MG63 (cell line): ENCODE results near the gene ADAM19. TPM values are rescaled to one million over a fixed set of nuclear protein-coding genes. Genes with fewer than 3 reads are reported as not detected.

Experiments used
- DNase-seq: peaks from one replicate; pipeline ENCODE4 v3.0.0-alpha.2; 2020
- H3K27me3 ChIP-seq: fragments of 250-450 bp; sonication (Bioruptor Pico); 2 replicates; pipeline ENCODE4 v1.5.1; 2020; ENCODE audit warnings: mild to moderate bottlenecking, moderate library complexity
- H3K36me3 ChIP-seq: fragments of 250-450 bp; sonication (Bioruptor Pico); 2 replicates; pipeline ENCODE4 v1.5.1; 2020; ENCODE audit warnings: mild to moderate bottlenecking, moderate library complexity
- H3K4me3 ChIP-seq: fragments of 250-450 bp; sonication (Bioruptor Pico); 2 replicates; pipeline ENCODE4 v1.5.1; 2020; ENCODE audit warnings: mild to moderate bottlenecking, moderate library complexity
- H3K9me3 ChIP-seq: fragments of 250-450 bp; sonication (Bioruptor Pico); 2 replicates; pipeline ENCODE4 v1.5.1; 2020; ENCODE audit warnings: mild to moderate bottlenecking, moderate library complexity
- total RNA-seq: library from RNA; depleted of rRNA; stranded (reverse); fragments of >200 nt; shearing (Covaris generic); gene quantifications from 2 replicates; pipeline ENCODE4 v1.2.3, GENCODE V29; 2014; ENCODE audit warnings: low replicate concordance

ADAM19 gene
- total RNA-seq, 1 experiment from 2014 or later = 16.4 TPM

- H3K27me3 ChIP-seq = no peaks in the 10 kb centered on the region
- peak; percentile 30 for DNase-seq
- no peak overlapping the region for H3K4me3 ChIP-seq
- no peaks in the 10 kb centered on the region for H3K36me3 ChIP-seq
- no peaks in the 10 kb centered on the region for H3K9me3 ChIP-seq
Measured at GRCh38 chr5:157476702-157477408, 98.7 kb downstream of the ADAM19 start.

- Histone ChIP-seq H3K36me3 (no peaks in the 10 kb centered on the region), H3K4me3 (no peak overlapping the region), H3K9me3 (no peaks in the 10 kb centered on the region), H3K27me3 (no peaks in the 10 kb centered on the region)
- no peak for DNase-seq
Measured at GRCh38 chr5:157475432-157475831, 100.1 kb downstream of the ADAM19 start.

GRCh38 chr5:157473383-157474320 is 101.9 kb downstream of the ADAM19 start:
- DNase-seq = no peak
- Histone ChIP-seq H3K36me3 (no peaks in the 10 kb centered on the region), H3K4me3 (no peak overlapping the region)

GRCh38 chr5:157471709-157472108 is 103.9 kb downstream of the ADAM19 start:
- H3K9me3 ChIP-seq = no peaks in the 10 kb centered on the region
- DNase-seq = no peak
- no peaks in the 10 kb centered on the region for H3K27me3 ChIP-seq
- H3K36me3 ChIP-seq = no peaks in the 10 kb centered on the region
- H3K4me3 ChIP-seq = no peak overlapping the region

More at GRCh38 chr5:157473383-157474320, 101.9 kb downstream of the ADAM19 start:
- Histone ChIP-seq H3K27me3 (no peaks in the 10 kb centered on the region), H3K9me3 (no peaks in the 10 kb centered on the region)

- Histone ChIP-seq H3K27me3 (no peaks in the 10 kb centered on the region), H3K9me3 (no peaks in the 10 kb centered on the region)
Measured at GRCh38 chr5:157470631-157471030, 104.9 kb downstream of the ADAM19 start.

GRCh38 chr5:157469687-157470086 is 105.9 kb downstream of the ADAM19 start:
- H3K27me3 ChIP-seq = no peaks in the 10 kb centered on the region
- no peaks in the 10 kb centered on the region for H3K9me3 ChIP-seq
- no peak overlapping the region for H3K4me3 ChIP-seq
- no peak for DNase-seq
- no peaks in the 10 kb centered on the region for H3K36me3 ChIP-seq

More at GRCh38 chr5:157470631-157471030, 104.9 kb downstream of the ADAM19 start:
- H3K4me3 ChIP-seq = no peak overlapping the region
- H3K36me3 ChIP-seq = no peaks in the 10 kb centered on the region
- no peak for DNase-seq

- Histone ChIP-seq H3K27me3 (no peaks in the 10 kb centered on the region), H3K9me3 (no peaks in the 10 kb centered on the region), H3K36me3 (no peaks in the 10 kb centered on the region), H3K4me3 (no peak overlapping the region)
- no peak for DNase-seq
Measured at GRCh38 chr5:157469073-157469472, 106.5 kb downstream of the ADAM19 start.

GRCh38 chr5:157468293-157468965 is 107.1 kb downstream of the ADAM19 start:
- H3K4me3 ChIP-seq = no peak overlapping the region
- no peaks in the 10 kb centered on the region for H3K9me3 ChIP-seq
- H3K27me3 ChIP-seq = no peaks in the 10 kb centered on the region
- DNase-seq = no peak
- no peaks in the 10 kb centered on the region for H3K36me3 ChIP-seq

- peak; percentile 79 for DNase-seq
- Histone ChIP-seq H3K36me3 (no peaks in the 10 kb centered on the region), H3K9me3 (no peaks in the 10 kb centered on the region), H3K27me3 (peaks cover 6% of the 10 kb centered on the region), H3K4me3 (no peak overlapping the region)
Measured at GRCh38 chr5:157464519-157465171, 110.9 kb downstream of the ADAM19 start.

- H3K9me3 ChIP-seq = no peaks in the 10 kb centered on the region
- no peaks in the 10 kb centered on the region for H3K36me3 ChIP-seq
- H3K27me3 ChIP-seq = peaks cover 6% of the 10 kb centered on the region
- no peak overlapping the region for H3K4me3 ChIP-seq
- DNase-seq = peak; percentile 52
Measured at GRCh38 chr5:157463621-157464518, 111.7 kb downstream of the ADAM19 start.

GRCh38 chr5:157463081-157463480 is 112.5 kb downstream of the ADAM19 start:
- no peak for DNase-seq
- H3K27me3 ChIP-seq = peaks cover 6% of the 10 kb centered on the region
- no peaks in the 10 kb centered on the region for H3K36me3 ChIP-seq
- no peak overlapping the region for H3K4me3 ChIP-seq
- H3K9me3 ChIP-seq = no peaks in the 10 kb centered on the region

GRCh38 chr5:157460921-157461792 is 114.4 kb downstream of the ADAM19 start:
- H3K9me3 ChIP-seq = no peaks in the 10 kb centered on the region
- no peak for DNase-seq
- H3K4me3 ChIP-seq = no peak overlapping the region
- H3K27me3 ChIP-seq = peaks cover 6% of the 10 kb centered on the region
- no peaks in the 10 kb centered on the region for H3K36me3 ChIP-seq

- no peak for DNase-seq
- Histone ChIP-seq H3K36me3 (no peaks in the 10 kb centered on the region), H3K9me3 (no peaks in the 10 kb centered on the region), H3K27me3 (peaks cover 6% of the 10 kb centered on the region), H3K4me3 (peak within 1 kb of the TSS; percentile 36)
Measured at GRCh38 chr5:157459715-157460599, 115.6 kb downstream of the ADAM19 start, which contains the start of gene NIPAL4. TSS of gene NIPAL4 (plus strand) at chr5:157460213. CDS start at chr5:157460321, 108 bp downstream.

- Histone ChIP-seq H3K27me3 (peaks cover 6% of the 10 kb centered on the region), H3K9me3 (no peaks in the 10 kb centered on the region), H3K4me3 (no peak overlapping the region), H3K36me3 (no peaks in the 10 kb centered on the region)
- DNase-seq = no peak
Measured at GRCh38 chr5:157458835-157459234, 116.7 kb downstream of the ADAM19 start.
